ENCODE measurements around the gene KCNQ2.

DNA sequence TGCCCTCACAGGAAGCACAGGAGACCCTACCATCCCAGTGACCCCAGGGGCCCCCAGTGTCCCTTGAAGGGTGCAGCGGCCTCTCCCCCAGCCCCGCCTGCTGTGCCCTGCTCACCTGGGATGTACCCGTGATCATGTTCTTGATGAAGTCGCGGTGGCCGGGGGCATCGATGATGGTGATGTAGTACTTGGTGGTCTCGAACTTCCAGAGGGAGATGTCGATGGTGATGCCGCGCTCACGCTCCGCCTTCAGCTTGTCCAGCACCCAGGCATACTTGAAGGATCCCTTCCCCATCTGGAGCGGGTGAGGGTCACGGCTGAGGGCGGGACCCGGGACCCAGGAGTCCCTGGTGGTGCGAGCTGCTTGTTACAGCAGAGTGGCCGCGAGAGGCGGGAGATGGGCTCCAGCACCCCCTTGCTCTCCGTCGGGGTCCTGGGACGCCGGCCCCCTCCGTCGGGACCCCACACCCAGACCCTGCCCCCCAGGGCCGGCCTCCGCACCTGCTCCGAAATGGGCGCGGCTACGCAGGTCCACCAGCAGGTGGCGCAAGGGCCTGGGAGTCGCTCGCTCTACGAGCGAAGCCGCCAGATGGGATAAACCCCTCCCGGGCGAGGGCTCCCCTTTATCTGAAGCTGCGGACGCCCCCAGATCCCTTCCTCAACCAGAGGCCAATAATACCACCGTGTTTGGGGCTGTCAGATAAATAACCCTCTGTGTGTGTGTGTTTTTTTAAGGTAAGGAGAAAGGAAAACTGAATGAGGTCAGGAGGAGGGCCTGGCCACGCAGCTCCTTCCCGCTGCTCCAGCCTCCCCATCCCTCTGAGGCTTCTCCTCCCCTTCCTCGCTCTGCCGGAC is 23.5 kb upstream of the KCNQ2 start:
- TF ChIP-seq CTCF (IDR thresholded peaks at IDR 0.05) (peak; percentile 85 to 94 (median 86)), POLR2A (IDR thresholded peaks at IDR 0.05) (no peak)
